Lung (tissue), 12 donors: ENCODE results near the gene TLCD4. TPM values are rescaled to one million over a fixed set of nuclear protein-coding genes. Genes with fewer than 3 reads are reported as not detected.

ENCODE experiments used
- ATAC-seq: fragments of 200-7000 bp; cut with Tn5 transposase; one replicate; pipeline ENCODE4 v1.9.1; 2020; ENCODE audit warnings: moderate number of reproducible peaks; ENCODE audit not compliant: insufficient read depth, low FRiP score
- DNase-seq, 3 donors: peaks; one replicate each; pipeline ENCODE4 v3.0.0-alpha.2; 2013 to 2017
- H3K27ac ChIP-seq, 2 donors: one replicate each; pipeline ENCODE4 v1.5.1; 2013; ENCODE audit warnings: mild to moderate bottlenecking in 2 of 2, moderate library complexity in 2 of 2, control low read depth in 1 of 2, inconsistent platforms in 1 of 2, low read depth in 1 of 2, low read length in 1 of 2
- H3K27me3 ChIP-seq, 3 donors: one replicate each; pipeline ENCODE4 v1.5.1; 2013; ENCODE audit warnings: low read length in 2 of 3; ENCODE audit not compliant: control insufficient read depth in 3 of 3, insufficient read depth in 3 of 3
- H3K36me3 ChIP-seq, 4 donors: one replicate each; pipeline ENCODE4 v1.5.1; 2013; ENCODE audit warnings: low read length in 4 of 4, mild to moderate bottlenecking in 1 of 4, moderate library complexity in 1 of 4; ENCODE audit not compliant: control insufficient read depth in 4 of 4, insufficient read depth in 4 of 4
- H3K4me1 ChIP-seq, 5 donors: one replicate each; pipeline ENCODE4 v1.5.1; 2013; ENCODE audit warnings: low read length in 5 of 5, mild to moderate bottlenecking in 2 of 5, moderate library complexity in 1 of 5; ENCODE audit not compliant: control insufficient read depth in 5 of 5, insufficient read depth in 5 of 5
- H3K4me3 ChIP-seq: one replicate; pipeline ENCODE4 v1.5.1; 2013; ENCODE audit warnings: mild to moderate bottlenecking, control low read depth, moderate library complexity
- H3K9ac ChIP-seq, 2 donors: one replicate each; pipeline ENCODE4 v1.5.1; 2013; ENCODE audit warnings: low read length in 2 of 2, control low read depth in 1 of 2; ENCODE audit not compliant: insufficient read depth in 1 of 2
- H3K9me3 ChIP-seq, 4 donors: one replicate each; pipeline ENCODE4 v1.5.1; 2013; ENCODE audit warnings: low read length in 3 of 4, mild to moderate bottlenecking in 1 of 4, moderate library complexity in 1 of 4; ENCODE audit not compliant: control insufficient read depth in 4 of 4, insufficient read depth in 3 of 4
- CTCF ChIP-seq: IDR thresholded peaks from 2 replicates; pipeline ENCODE4 v1.5.1; 2012; ENCODE audit warnings: mild to moderate bottlenecking; ENCODE audit errors: control extremely low read depth, extremely low read depth
- WGBS, 2 donors: extraction: QIAGEN DNeasy Blood & Tissue Kit; methylation state at CpG; one replicate each; pipeline ENCODE4 v1.1.7; 2013; 5-methylcytosine and 5-hydroxymethylcytosine counted together
- polyA plus RNA-seq, 2 donors: library from polyadenylated mRNA; stranded (reverse); fragments of 200-250 nt; gene quantifications; one replicate each; pipeline ENCODE4 v1.2.1, GENCODE V29; 2013
- total RNA-seq, 2 donors: library from RNA; depleted of rRNA in 1 of 2; stranded (reverse); fragments of >200 nt in 1 of 2; gene quantifications; one replicate each; pipeline ENCODE4 v1.2.1, GENCODE V29; 2014 to 2021
- donor health status: control.
- donor health status: control.
- donor health status: Bipolar disorder and iron deficiency.
- donor health status: healthy.
- donor health status: DM: yes; HTN: yes; CAD: no.

The TLCD4 gene
- total and polyA plus RNA-seq, 4 donors, result 1.5 to 18.7 (median 7.7) TPM

- 89 to 95% methylated on average over 2 of the region's 2 CpGs for WGBS, 2 donors
- H3K4me1 ChIP-seq, result peaks cover 0 to 6% (median 2%) of the 10 kb centered on the region in 5 donors
These were observed 7.2 kb downstream of the TLCD4 start for GRCh38 chr1:95124342-95124741.

GRCh38 chr1:95126366-95126765 is 9.2 kb downstream of the TLCD4 start:
- Histone ChIP-seq H3K4me3 (no peak overlapping the region), H3K9me3 (no peaks in the 10 kb centered on the region), H3K27ac (no peak overlapping the region), H3K4me1 (peaks cover 0 to 2% (median 0%) of the 10 kb centered on the region in 5 donors), H3K9ac (no peak overlapping the region), H3K36me3 (no peaks in the 10 kb centered on the region), H3K27me3 (no peaks in the 10 kb centered on the region)
- no peak for TF ChIP-seq CTCF
- no peak for ATAC-seq
- DNase-seq, result no peak
- 63 to 79% methylated on average over 3 of the region's 3 CpGs for WGBS, 2 donors

More at GRCh38 chr1:95124342-95124741, 7.2 kb downstream of the TLCD4 start:
- no peak for TF ChIP-seq CTCF
- H3K9ac ChIP-seq, result no peak overlapping the region
- no peak overlapping the region for H3K27ac ChIP-seq
- H3K27me3 ChIP-seq, result no peaks in the 10 kb centered on the region
- no peak for ATAC-seq
- H3K4me3 ChIP-seq, result no peak overlapping the region
- H3K9me3 ChIP-seq, result no peaks in the 10 kb centered on the region
- DNase-seq, result no peak
- H3K36me3 ChIP-seq, result no peaks in the 10 kb centered on the region

GRCh38 chr1:95126846-95127245 is 9.7 kb downstream of the TLCD4 start:
- ATAC-seq (no peak), DNase-seq (no peak)
- H3K4me3 ChIP-seq, result no peak overlapping the region
- H3K9me3 ChIP-seq, result no peaks in the 10 kb centered on the region
- no peak for TF ChIP-seq CTCF
- H3K36me3 ChIP-seq, result no peaks in the 10 kb centered on the region
- peaks cover 0 to 2% (median 0%) of the 10 kb centered on the region in 5 donors for H3K4me1 ChIP-seq
- WGBS, 2 donors, result 90 to 93% methylated on average over 4 of the region's 4 CpGs
- H3K27me3 ChIP-seq, result no peaks in the 10 kb centered on the region
- H3K9ac ChIP-seq, result no peak overlapping the region
- no peak overlapping the region for H3K27ac ChIP-seq

- H3K27ac ChIP-seq, result no peak overlapping the region
- 94 to 99% methylated on average over 1 of the region's 1 CpG for WGBS, 2 donors
- DNase-seq, result no peak
- ATAC-seq, result no peak
- H3K27me3 ChIP-seq, result no peaks in the 10 kb centered on the region
- H3K36me3 ChIP-seq, result no peaks in the 10 kb centered on the region
- TF ChIP-seq CTCF, result no peak
- no peak overlapping the region for H3K4me3 ChIP-seq
- H3K9ac ChIP-seq, result no peak overlapping the region
- peaks cover 0 to 2% (median 0%) of the 10 kb centered on the region in 5 donors for H3K4me1 ChIP-seq
- H3K9me3 ChIP-seq, result no peaks in the 10 kb centered on the region
These were observed 10.2 kb downstream of the TLCD4 start for GRCh38 chr1:95127380-95127779.
